GM19395 (cell line): ENCODE measurements around the gene PLEKHH1.

Source experiments
- ATAC-seq: cut with Tn5 transposase; IDR thresholded peaks from one replicate; pipeline ENCODE4 v1.9.1; 2021; ENCODE audit warnings: mild to moderate bottlenecking, moderate library complexity; ENCODE audit not compliant: unreplicated experiment

Gene PLEKHH1

GRCh38 chr14:67562025-67562775 is 29.1 kb downstream of the PLEKHH1 start:
- ATAC-seq: no peak

- ATAC-seq: no peak
Observed at GRCh38 chr14:67562776-67563150, 29.7 kb downstream of the PLEKHH1 start.

GRCh38 chr14:67564236-67564635 is 31.1 kb downstream of the PLEKHH1 start:
- no peak for ATAC-seq

GRCh38 chr14:67566908-67567307 is 33.8 kb downstream of the PLEKHH1 start:
- no peak for ATAC-seq

GRCh38 chr14:67567654-67568053 is 34.6 kb downstream of the PLEKHH1 start:
- no peak for ATAC-seq

GRCh38 chr14:67569011-67569650 is 36.0 kb downstream of the PLEKHH1 start:
- ATAC-seq: no peak

- ATAC-seq: no peak
Observed at GRCh38 chr14:67569651-67570290, 36.7 kb downstream of the PLEKHH1 start.

- ATAC-seq: no peak
Observed at GRCh38 chr14:67570453-67570852, 37.4 kb downstream of the PLEKHH1 start.

GRCh38 chr14:67571275-67571990 is 38.3 kb downstream of the PLEKHH1 start:
- peak; percentile 71 for ATAC-seq

- ATAC-seq: no peak
Observed at GRCh38 chr14:67571991-67572323, 38.9 kb downstream of the PLEKHH1 start.

GRCh38 chr14:67572608-67573007 is 39.5 kb downstream of the PLEKHH1 start:
- no peak for ATAC-seq

GRCh38 chr14:67573228-67574010 is 40.3 kb downstream of the PLEKHH1 start:
- ATAC-seq: no peak

- no peak for ATAC-seq
Observed at GRCh38 chr14:67574156-67574555, 41.1 kb downstream of the PLEKHH1 start.

- no peak for ATAC-seq
Observed at GRCh38 chr14:67574806-67575205, 41.7 kb downstream of the PLEKHH1 start.

- ATAC-seq: no peak
Observed at GRCh38 chr14:67575684-67576083, 42.6 kb downstream of the PLEKHH1 start.

GRCh38 chr14:67576216-67576955 is 43.3 kb downstream of the PLEKHH1 start:
- no peak for ATAC-seq

- ATAC-seq: no peak
Observed at GRCh38 chr14:67577181-67577808, 44.2 kb downstream of the PLEKHH1 start.

- no peak for ATAC-seq
Observed at GRCh38 chr14:67577909-67578749, 45.0 kb downstream of the PLEKHH1 start.

- ATAC-seq: no peak
Observed at GRCh38 chr14:67579040-67579439, 46.0 kb downstream of the PLEKHH1 start.
